Measurements from ENCODE around the gene RAB3GAP2.

Gene RAB3GAP2

GRCh38 chr1:220099826-220100225 is 172.4 kb downstream of the RAB3GAP2 start:
- H3K4me3 ChIP-seq (ENCODE audit: low read depth, low read length) = no peak overlapping the region
- no peak for TF ChIP-seq CTCF (IDR thresholded peaks at IDR 0.05; ENCODE audit: borderline replicate concordance, insufficient read depth, low read depth, low read length)
